Measurements from ENCODE around the gene RBM23.

Gene RBM23

GRCh38 chr14:22887990-22888378, 31.0 kb downstream of the RBM23 start:
- H3K27ac Mint-ChIP-seq = peak overlapping the region; percentile 95
- peak; percentile 42 for DNase-seq

DNA sequence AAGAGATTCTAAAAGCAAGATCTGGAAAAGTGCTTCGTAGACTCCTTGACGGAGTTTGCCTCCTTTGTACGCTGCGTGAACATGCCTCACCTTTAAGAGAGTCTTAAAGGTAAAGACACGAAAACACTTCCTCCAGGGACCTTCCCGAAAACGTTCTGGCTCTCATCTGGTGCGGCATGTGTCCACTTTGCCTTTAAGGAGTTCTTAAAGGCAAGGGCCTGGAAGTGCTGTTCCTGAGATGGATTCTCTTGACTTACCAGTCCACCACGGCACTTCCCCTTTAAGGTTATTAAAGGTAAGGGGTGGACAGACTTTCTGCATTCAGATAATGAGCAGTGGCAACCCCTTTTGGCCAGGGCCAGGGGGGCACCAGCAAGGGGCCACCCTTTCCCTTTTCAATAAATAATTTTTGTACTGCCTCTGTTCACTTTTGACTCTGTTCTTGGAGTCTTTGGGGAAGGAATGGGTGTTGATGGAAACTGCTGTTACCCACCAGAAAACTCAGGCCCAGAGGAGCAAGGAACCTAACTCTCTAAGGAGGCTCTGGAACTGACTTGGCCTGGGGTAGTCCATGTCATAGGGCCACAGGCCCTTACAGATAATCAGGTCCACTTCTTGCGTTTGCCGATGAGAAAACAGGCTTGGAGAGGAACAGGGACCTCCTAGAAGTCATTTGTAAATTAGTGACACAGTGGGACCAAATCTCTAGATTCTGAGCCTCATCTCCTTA, 31.5 kb downstream of the RBM23 start:
- peaks cover 7% of the 10 kb centered on the region for H3K36me3 Mint-ChIP-seq
- CTCF ChIA-PET = interaction anchor here (1.1 to 11.8 kb wide), 4 partner anchors 9 to 96 kb away, joined by 3 to 115 read pairs (median 10); partner anchors contain the start of gene LRP10
- H3K4me1 Mint-ChIP-seq = peaks cover 53% of the 10 kb centered on the region
- H3K27ac Mint-ChIP-seq = peak overlapping the region; percentile 95
- peak; percentile 72 for DNase-seq
- H3K9me3 Mint-ChIP-seq = no peaks in the 10 kb centered on the region
- H3K4me3 Mint-ChIP-seq = peak overlapping the region; percentile 87
- peaks cover 41% of the 10 kb centered on the region for H3K27me3 Mint-ChIP-seq

More at GRCh38 chr14:22887990-22888378, 31.0 kb downstream of the RBM23 start:
- H3K4me1 Mint-ChIP-seq = peaks cover 51% of the 10 kb centered on the region
- H3K9me3 Mint-ChIP-seq = no peaks in the 10 kb centered on the region
- CTCF ChIA-PET = interaction anchor here (0.5 to 11.8 kb wide), 6 partner anchors 9 to 1062 kb away, joined by 3 to 115 read pairs (median 5); partner anchors contain the start of gene LRP10
- H3K4me3 Mint-ChIP-seq = peak overlapping the region; percentile 87
- peaks cover 7% of the 10 kb centered on the region for H3K36me3 Mint-ChIP-seq
- H3K27me3 Mint-ChIP-seq = peaks cover 35% of the 10 kb centered on the region

- Mint-ChIP-seq H3K36me3 (peaks cover 5% of the 10 kb centered on the region), H3K27ac (peak overlapping the region; percentile 95), H3K9me3 (no peaks in the 10 kb centered on the region), H3K4me3 (peak overlapping the region; percentile 87), H3K27me3 (peaks cover 47% of the 10 kb centered on the region), H3K4me1 (peaks cover 53% of the 10 kb centered on the region)
- DNase-seq = peak; percentile 86
- CTCF ChIA-PET = interaction anchor here (0.9 to 11.8 kb wide), 4 partner anchors 9 to 13 kb away, joined by 3 to 115 read pairs (median 12); partner anchors contain the start of gene LRP10
These were observed 32.3 kb downstream of the RBM23 start for GRCh38 chr14:22886500-22887259.

- DNase-seq = no peak
- Mint-ChIP-seq H3K4me3 (peak overlapping the region; percentile 87), H3K4me1 (peaks cover 53% of the 10 kb centered on the region), H3K36me3 (peaks cover 5% of the 10 kb centered on the region), H3K27me3 (peaks cover 47% of the 10 kb centered on the region), H3K27ac (peak overlapping the region; percentile 26), H3K9me3 (no peaks in the 10 kb centered on the region)
- CTCF ChIA-PET = interaction anchor here (0.9 to 11.8 kb wide), 7 partner anchors 10 to 121 kb away, joined by 3 to 115 read pairs (median 6); partner anchors contain the start of gene LRP10
These were observed 33.0 kb downstream of the RBM23 start for GRCh38 chr14:22885975-22886374.

DNA sequence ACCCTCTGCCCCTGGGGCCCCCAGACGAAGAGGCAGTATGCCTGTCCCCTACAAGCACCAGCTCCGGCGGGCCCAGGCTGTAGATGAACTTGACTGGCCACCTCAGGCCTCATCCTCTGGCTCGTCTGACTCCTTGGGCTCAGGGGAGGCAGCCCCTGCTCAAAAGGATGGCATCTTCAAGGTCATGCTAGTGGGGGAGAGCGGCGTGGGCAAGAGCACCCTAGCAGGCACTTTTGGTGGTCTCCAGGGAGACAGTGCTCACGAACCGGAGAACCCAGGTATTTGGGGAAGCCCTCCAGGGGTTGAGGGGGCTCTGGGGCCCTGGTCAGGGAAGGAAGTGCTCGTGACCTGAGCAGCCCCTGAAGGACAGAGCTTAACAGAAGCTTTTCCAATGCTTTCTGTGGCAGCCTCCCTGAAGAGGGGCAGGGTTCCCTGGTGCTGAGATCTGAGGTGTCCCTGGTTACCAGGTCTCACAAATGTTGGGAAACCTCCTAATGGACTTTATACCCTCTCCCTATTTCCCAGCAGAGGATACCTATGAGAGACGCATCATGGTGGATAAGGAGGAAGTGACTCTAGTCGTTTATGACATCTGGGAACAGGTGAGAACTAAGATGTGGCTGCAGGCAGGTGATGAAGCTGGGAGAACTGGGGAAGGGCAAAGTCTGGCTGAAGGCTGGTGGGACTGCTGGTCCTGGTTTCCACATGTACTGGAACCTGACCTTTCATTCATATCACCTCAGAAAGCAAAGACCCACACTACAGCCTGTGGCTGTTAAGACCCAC, 34.0 kb downstream of the RBM23 start:
- DNase-seq = no peak
- CTCF ChIA-PET = interaction anchor here (0.5 to 11.8 kb wide), 9 partner anchors 11 to 750 kb away, joined by 3 to 115 read pairs (median 3); partner anchors contain the start of gene LRP10
- no peaks in the 10 kb centered on the region for H3K9me3 Mint-ChIP-seq
- H3K36me3 Mint-ChIP-seq = peaks cover 5% of the 10 kb centered on the region
- H3K27me3 Mint-ChIP-seq = peaks cover 47% of the 10 kb centered on the region
- peaks cover 48% of the 10 kb centered on the region for H3K4me1 Mint-ChIP-seq
- no peak overlapping the region for H3K27ac Mint-ChIP-seq
- H3K4me3 Mint-ChIP-seq = no peak overlapping the region

DNA sequence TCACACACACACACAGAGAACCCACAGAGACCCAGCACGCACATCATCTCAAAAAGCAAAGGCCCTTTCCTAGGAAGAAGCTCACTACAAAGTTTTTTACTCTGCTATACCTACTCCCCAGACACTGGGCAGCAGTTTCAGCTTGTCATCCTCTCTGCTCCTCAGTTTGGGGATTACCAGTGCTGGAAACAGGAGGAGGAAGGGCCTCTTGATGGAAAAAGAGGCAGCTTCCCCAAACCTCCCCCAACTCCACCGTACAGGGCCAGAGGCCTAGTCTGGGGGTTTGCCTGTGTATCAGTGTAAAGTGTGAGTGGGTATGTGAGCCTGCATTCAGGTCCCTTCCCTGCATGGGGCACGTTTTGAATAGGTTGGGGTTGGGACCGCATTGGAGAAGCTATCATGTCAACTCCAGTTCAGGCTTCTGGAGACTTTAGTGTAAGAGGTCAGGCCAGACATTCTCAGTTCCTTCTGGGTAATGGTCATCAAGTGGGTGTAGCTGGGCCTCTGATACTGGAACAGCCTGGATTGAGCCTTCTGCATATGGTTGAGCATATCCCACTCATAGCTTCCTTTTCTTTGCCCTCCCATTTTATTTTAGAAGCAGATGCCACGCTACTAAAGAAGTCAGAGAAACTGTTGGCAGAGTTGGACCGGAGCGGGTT, 34.7 kb downstream of the RBM23 start:
- Mint-ChIP-seq H3K9me3 (no peaks in the 10 kb centered on the region), H3K27me3 (peaks cover 47% of the 10 kb centered on the region), H3K27ac (no peak overlapping the region), H3K4me3 (no peak overlapping the region), H3K4me1 (peaks cover 40% of the 10 kb centered on the region), H3K36me3 (peaks cover 4% of the 10 kb centered on the region)
- no peak for DNase-seq
- CTCF ChIA-PET = interaction anchor here (0.5 to 11.8 kb wide), 6 partner anchors 11 to 749 kb away, joined by 3 to 115 read pairs (median 3); partner anchors contain the start of gene LRP10

- peaks cover 47% of the 10 kb centered on the region for H3K27me3 Mint-ChIP-seq
- CTCF ChIA-PET = interaction anchor here (1.0 to 11.8 kb wide), 6 partner anchors 10 to 313 kb away, joined by 3 to 115 read pairs (median 5); partner anchors contain the start of gene LRP10
- H3K9me3 Mint-ChIP-seq = no peaks in the 10 kb centered on the region
- peak within 1 kb of the TSS; percentile 30 for H3K27ac Mint-ChIP-seq
- DNase-seq = no peak
- H3K4me3 Mint-ChIP-seq = no peak within 1 kb of the TSS
- peaks cover 10% of the 10 kb centered on the region for H3K36me3 Mint-ChIP-seq
- peaks cover 35% of the 10 kb centered on the region for H3K4me1 Mint-ChIP-seq
These were observed 35.6 kb downstream of the RBM23 start, which contains the start of gene REM2 for GRCh38 chr14:22883173-22883976. REM2 (plus strand) TSS chr14:22883222; CDS start chr14:22883288, 66 bp downstream.

DNA sequence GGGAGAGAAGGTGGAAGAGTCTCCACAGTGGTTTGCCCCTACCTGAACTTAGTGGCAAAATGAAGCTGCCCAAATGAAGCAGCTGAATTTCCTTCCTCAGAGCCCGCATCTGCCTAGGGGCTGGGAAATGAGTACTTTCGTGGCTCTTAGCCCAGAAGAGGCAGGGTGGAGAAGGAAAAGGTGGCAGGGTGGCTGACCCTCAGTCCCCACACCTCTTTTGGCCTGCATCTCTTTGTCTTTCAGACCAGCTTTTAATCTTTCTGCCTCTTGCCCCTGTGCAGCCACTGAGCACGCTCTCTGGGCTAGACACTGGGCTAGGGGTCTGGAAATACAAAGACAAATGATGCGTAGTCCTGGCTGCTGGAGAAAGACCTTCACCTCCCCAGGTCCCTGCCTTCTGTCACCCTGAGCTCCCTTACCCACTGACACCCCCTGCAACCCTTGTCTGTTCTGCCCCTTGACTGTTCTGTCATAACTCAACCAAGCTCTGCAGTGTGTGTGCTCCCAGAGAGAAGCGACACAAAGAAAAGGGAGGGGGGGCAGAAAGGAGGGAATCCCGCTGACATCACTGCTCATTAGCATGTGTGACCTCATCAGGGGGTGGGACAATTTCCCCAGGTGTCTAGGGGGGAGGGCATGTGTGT, 36.3 kb downstream of the RBM23 start:
- peaks cover 28% of the 10 kb centered on the region for H3K4me1 Mint-ChIP-seq
- DNase-seq = peak; percentile 38
- H3K4me3 Mint-ChIP-seq = no peak overlapping the region
- peaks cover 47% of the 10 kb centered on the region for H3K27me3 Mint-ChIP-seq
- H3K36me3 Mint-ChIP-seq = peaks cover 16% of the 10 kb centered on the region
- H3K27ac Mint-ChIP-seq = no peak overlapping the region
- no peaks in the 10 kb centered on the region for H3K9me3 Mint-ChIP-seq
- CTCF ChIA-PET = interaction anchor here (0.7 to 11.8 kb wide), 6 partner anchors 9 to 61 kb away, joined by 3 to 115 read pairs (median 5); partner anchors contain the start of gene LRP10

GRCh38 chr14:22882064-22882463, 36.9 kb downstream of the RBM23 start:
- no peak for DNase-seq
- no peak overlapping the region for H3K27ac Mint-ChIP-seq
- H3K36me3 Mint-ChIP-seq = peaks cover 20% of the 10 kb centered on the region
- H3K27me3 Mint-ChIP-seq = peaks cover 47% of the 10 kb centered on the region
- CTCF ChIA-PET = interaction anchor here (0.7 to 11.8 kb wide), 6 partner anchors 9 to 61 kb away, joined by 3 to 115 read pairs (median 5); partner anchors contain the start of gene LRP10
- peaks cover 22% of the 10 kb centered on the region for H3K4me1 Mint-ChIP-seq
- no peaks in the 10 kb centered on the region for H3K9me3 Mint-ChIP-seq
- no peak overlapping the region for H3K4me3 Mint-ChIP-seq

- Mint-ChIP-seq H3K9me3 (no peaks in the 10 kb centered on the region), H3K36me3 (peaks cover 43% of the 10 kb centered on the region), H3K4me1 (peaks cover 12% of the 10 kb centered on the region), H3K27ac (no peak overlapping the region), H3K4me3 (no peak overlapping the region), H3K27me3 (peaks cover 18% of the 10 kb centered on the region)
- CTCF ChIA-PET = interaction anchor here (0.5 to 0.6 kb wide), 2 partner anchors 10 to 374 kb away, joined by 3 read pairs; no protein-coding TSS in a partner anchor
- no peak for DNase-seq
These were observed 40.4 kb downstream of the RBM23 start for GRCh38 chr14:22878271-22879246.

- CTCF ChIA-PET = no interaction called here
- Mint-ChIP-seq H3K27me3 (peaks cover 3% of the 10 kb centered on the region), H3K4me3 (no peak overlapping the region), H3K9me3 (no peaks in the 10 kb centered on the region), H3K36me3 (peaks cover 49% of the 10 kb centered on the region), H3K27ac (no peak overlapping the region), H3K4me1 (peaks cover 21% of the 10 kb centered on the region)
- no peak for DNase-seq
These were observed 41.9 kb downstream of the RBM23 start for GRCh38 chr14:22877000-22877501.

All from activated naive CD4-positive, alpha-beta T cell treated with anti-CD3 and anti-CD28 coated beads, Interleukin-2, amount 10 ng/mL, durations not matched to agents 7 days and 5 days (primary cell).